ENCODE results near the gene SIPA1.
"Not testable (repeated sequence)": the region's sequence is repeated elsewhere in the genome, so short reads cannot be mapped to it uniquely, and the experiment has no call there.

Gene SIPA1

DNA sequence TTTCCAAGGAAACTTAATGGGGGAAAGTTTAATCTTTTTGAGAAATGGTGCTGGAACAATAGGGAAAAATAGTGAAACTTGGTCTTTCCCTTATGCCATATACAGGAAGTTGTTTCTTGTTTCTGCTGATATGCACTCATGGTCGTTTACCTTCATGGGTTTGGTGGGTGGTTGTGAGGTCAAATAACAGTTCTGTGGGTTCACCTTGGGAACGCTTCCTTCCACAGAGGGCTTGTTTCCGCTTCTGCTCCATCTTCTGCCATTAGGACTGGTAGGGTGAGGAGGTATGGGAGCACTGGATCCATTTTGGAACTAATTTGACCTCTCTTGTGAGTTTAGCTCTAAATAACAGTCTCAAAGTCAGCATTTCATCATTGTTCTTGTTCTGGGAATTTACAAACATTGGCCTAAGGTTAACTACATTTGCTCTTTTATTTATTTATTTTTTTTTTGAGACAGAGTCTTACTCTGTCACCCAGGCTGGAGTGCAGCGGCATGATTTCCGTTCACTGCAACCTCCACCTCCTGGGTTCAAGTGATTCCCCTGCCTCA, 42.4 kb downstream of the SIPA1 start:
- no peak for TF ChIP-seq CTCF (IDR thresholded peaks at IDR 0.05; ENCODE audit: control extremely low read depth, extremely low read depth, low read depth, missing control alignments)
- ChIA-PET POLR2A (no interaction called here), CTCF (no interaction called here)
- DNase-seq (ENCODE audit: extremely low spot score) = no peak

- DNase-seq (ENCODE audit: extremely low spot score); POLR2A ChIA-PET: not testable (repeated sequence)
- CTCF ChIA-PET = interaction anchor here (1.0 to 1.2 kb wide), 2 partner anchors 28 to 95 kb away, joined by 3 read pairs; partner anchors contain the start of gene KAT5
These were observed 45.6 kb downstream of the SIPA1 start for GRCh38 chr11:65683480-65683879.

DNA sequence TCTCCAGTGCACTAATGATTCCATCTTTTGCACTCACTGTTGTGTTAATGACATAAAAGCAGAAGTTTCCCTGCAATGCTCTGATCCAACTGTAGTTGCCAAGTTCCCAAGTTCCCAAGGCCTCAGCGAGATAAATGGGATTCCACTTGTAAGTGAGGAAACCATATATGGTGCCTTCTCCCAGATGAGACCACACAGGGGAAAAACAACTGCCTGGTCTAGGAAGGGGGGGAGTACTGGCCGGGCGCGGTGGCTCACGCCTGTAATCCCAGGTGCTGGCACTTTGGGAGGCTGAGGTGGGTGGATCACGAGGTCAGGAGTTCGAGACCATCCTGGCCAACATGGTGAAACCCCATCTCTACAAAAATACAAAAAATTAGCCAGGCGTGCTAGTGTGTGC, 48.1 kb downstream of the SIPA1 start:
- ChIA-PET POLR2A (no interaction called here), CTCF (interaction anchor here (2.6 kb wide), 1 partner anchor 20 kb away, joined by 7 read pairs; no protein-coding TSS in a partner anchor)
- DNase-seq (ENCODE audit: extremely low spot score) = no peak
- TF ChIP-seq CTCF (IDR thresholded peaks at IDR 0.05; ENCODE audit: control extremely low read depth, extremely low read depth, low read depth, missing control alignments) = no peak

DNA sequence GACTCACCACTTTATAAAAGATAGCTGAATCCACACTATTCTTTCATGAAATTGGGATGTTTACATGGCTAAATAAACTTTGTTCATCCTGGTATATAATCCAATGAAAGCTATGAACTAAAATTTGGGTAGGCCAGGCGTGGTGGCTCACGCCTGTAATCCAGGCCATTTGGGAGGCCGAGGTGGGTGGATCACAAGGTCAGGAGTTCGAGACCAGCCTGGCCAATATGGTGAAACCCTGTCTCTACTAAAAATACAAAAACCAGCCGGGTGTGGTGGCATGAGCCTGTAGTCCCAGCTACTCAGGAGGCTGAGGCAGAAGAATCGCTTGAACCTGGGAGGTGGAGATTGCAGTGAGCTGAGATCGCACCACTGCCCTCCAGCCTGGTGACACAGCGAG, 53.9 kb downstream of the SIPA1 start:
- CTCF ChIA-PET = interaction anchor here (1.5 to 1.7 kb wide), 2 partner anchors 13 to 20 kb away, joined by 4 to 6 read pairs; partner anchors contain the start of gene KAT5
- POLR2A ChIA-PET; DNase-seq (ENCODE audit: extremely low spot score): not testable (repeated sequence)

DNA sequence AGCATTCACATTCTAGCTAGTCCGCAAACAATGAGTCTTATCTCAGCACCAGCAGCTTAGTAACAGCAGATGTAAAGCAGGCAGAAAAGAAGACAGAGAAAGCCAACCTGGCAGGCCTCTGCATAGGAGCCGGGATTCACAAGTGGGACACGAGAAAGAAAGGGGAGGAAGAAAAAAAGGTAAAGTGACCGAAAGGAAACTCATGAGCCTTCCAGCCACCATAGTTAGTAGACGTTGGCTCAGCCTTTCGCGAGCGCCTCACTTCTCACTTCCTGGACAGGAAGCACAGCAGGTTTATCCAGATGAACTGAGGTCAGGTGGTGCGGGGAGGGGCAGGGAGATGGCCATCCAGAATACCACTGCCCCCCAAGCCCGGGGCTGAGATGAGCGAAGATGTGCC, 54.5 kb downstream of the SIPA1 start:
- DNase-seq (ENCODE audit: extremely low spot score) = no peak
- POLR2A ChIA-PET = no interaction called here
- CTCF ChIA-PET = interaction anchor here (1.5 to 1.7 kb wide), 2 partner anchors 13 to 19 kb away, joined by 4 to 6 read pairs; partner anchors contain the start of gene KAT5
- TF ChIP-seq CTCF (IDR thresholded peaks at IDR 0.05; ENCODE audit: control extremely low read depth, extremely low read depth, low read depth, missing control alignments) = no peak

DNA sequence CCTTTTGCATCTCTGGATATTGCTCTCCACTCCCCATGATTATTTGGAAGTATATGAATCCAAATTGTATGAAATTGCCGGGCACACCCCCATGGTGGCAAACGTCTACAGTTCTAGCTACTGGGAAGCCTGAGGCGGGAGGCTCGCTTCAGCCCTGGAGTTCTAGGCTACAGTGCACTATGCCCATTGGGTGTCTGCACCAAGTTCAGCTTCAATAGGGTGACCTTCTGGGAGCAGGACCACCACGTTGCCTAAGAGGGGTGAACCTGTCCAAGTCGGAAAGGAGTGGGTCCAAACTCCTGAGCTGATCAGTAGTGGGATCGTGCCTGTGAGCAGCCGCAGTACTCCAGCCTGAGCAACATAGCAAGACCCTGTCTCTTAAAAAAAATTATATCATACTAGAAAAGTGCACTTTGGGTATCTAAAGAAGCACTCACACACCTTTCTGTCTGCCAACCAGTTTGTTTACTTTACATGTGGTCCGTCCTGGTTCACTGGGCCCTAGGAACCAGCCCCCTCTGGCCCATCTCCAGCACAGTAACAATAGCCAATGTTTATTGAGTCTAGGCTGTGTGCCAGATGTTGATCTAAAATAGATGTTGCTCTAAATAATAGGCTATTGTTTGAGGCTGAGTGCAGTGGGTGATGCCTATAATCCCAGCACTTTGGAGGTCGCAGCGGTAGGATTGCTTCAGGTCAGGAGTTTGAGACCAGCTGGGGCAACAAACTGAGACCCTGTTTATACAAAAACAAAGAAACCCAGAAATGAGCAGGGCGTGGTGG, 57.7 kb downstream of the SIPA1 start:
- TF ChIP-seq CTCF (IDR thresholded peaks at IDR 0.05; ENCODE audit: control extremely low read depth, extremely low read depth, low read depth, missing control alignments) = no peak
- no peak for DNase-seq (ENCODE audit: extremely low spot score)
- POLR2A ChIA-PET = no interaction called here
- CTCF ChIA-PET = interaction anchor here (1.1 to 1.5 kb wide), 5 partner anchors 10 to 28 kb away, joined by 3 to 9 read pairs (median 4); partner anchors contain the start of gene KAT5

- TF ChIP-seq CTCF (IDR thresholded peaks at IDR 0.05; ENCODE audit: control extremely low read depth, extremely low read depth, low read depth, missing control alignments) = no peak
- no peak for DNase-seq (ENCODE audit: extremely low spot score)
- POLR2A ChIA-PET = no interaction called here
- CTCF ChIA-PET = interaction anchor here (0.9 to 1.3 kb wide), 5 partner anchors 9 to 74 kb away, joined by 3 read pairs; partner anchors contain the start of gene KAT5
These were observed 59.1 kb downstream of the SIPA1 start for GRCh38 chr11:65696802-65697552.
